Dendritic cell treated with granulocyte-macrophage colony-stimulating factor and Interleukin-4, amounts not matched to agents 40 ng/mL and 50 ng/mL, for 4 days (primary cell): ENCODE data around the gene ADGRG6.
A peak's percentile ranks its signal among the peaks of the same experiment; 100 is the strongest.

Source experiments
- H3K27ac Mint-ChIP-seq: one replicate; pipeline ENCODE4 v1.8.0; 2022; ENCODE audit warnings: mild to moderate bottlenecking, mixed read lengths
- H3K27me3 Mint-ChIP-seq: one replicate; pipeline ENCODE4 v1.8.0; 2022; ENCODE audit warnings: mild to moderate bottlenecking, mixed read lengths
- H3K36me3 Mint-ChIP-seq: one replicate; pipeline ENCODE4 v1.8.0; 2022; ENCODE audit warnings: low read depth, mixed read lengths
- H3K4me1 Mint-ChIP-seq: one replicate; pipeline ENCODE4 v1.8.0; 2022; ENCODE audit warnings: low read depth, mixed read lengths
- H3K4me3 Mint-ChIP-seq: one replicate; pipeline ENCODE4 v1.8.0; 2022; ENCODE audit warnings: mild to moderate bottlenecking, moderate library complexity, mixed read lengths
- H3K9me3 Mint-ChIP-seq: one replicate; pipeline ENCODE4 v1.8.0; 2022; ENCODE audit warnings: mixed read lengths
- intact Hi-C: fragments of 100-400 bp; cut with micrococcal nuclease; formaldehyde crosslinking; loops from one replicate; pipeline ENCODE4 v1.15.0; 2022

Gene ADGRG6

DNA sequence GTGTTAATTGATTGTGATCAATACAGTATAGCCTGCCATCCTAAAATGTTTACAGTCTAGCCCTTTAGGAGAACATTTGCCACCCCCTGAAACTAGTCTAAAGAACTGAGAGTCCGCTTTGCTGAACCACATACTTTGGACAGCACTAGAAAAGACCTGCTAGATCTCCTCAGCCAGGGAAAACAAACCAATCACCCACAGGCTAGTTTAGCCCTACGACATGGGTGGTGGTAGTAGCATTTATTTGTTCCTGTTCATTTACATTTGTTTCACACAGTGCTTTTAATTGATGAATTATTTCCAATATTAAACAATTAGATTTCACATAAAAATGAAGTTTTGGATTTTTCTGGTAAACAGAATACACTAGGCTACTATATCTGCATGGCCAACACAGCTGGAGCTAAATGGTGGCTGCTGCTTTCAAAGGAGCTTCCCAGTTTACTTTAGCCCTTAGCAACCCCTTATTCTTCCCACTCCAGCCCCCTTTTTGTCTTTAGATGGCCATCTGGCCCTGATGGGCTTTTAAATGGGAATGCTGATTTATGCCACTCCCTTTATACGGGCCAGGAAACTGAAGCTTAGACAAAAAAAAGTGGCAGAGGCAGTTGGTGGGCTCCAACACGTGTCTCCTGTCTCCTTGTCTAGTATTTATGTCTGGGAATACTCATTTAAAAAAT, 72.4 kb downstream of the ADGRG6 start:
- no peaks in the 10 kb centered on the region for H3K9me3 Mint-ChIP-seq
- H3K27ac Mint-ChIP-seq, result no peak overlapping the region
- intact Hi-C loops, result no loop called here
- H3K27me3 Mint-ChIP-seq, result no peaks in the 10 kb centered on the region
- peaks cover 21% of the 10 kb centered on the region for H3K4me1 Mint-ChIP-seq
- H3K4me3 Mint-ChIP-seq, result no peak overlapping the region
- H3K36me3 Mint-ChIP-seq, result no peaks in the 10 kb centered on the region

DNA sequence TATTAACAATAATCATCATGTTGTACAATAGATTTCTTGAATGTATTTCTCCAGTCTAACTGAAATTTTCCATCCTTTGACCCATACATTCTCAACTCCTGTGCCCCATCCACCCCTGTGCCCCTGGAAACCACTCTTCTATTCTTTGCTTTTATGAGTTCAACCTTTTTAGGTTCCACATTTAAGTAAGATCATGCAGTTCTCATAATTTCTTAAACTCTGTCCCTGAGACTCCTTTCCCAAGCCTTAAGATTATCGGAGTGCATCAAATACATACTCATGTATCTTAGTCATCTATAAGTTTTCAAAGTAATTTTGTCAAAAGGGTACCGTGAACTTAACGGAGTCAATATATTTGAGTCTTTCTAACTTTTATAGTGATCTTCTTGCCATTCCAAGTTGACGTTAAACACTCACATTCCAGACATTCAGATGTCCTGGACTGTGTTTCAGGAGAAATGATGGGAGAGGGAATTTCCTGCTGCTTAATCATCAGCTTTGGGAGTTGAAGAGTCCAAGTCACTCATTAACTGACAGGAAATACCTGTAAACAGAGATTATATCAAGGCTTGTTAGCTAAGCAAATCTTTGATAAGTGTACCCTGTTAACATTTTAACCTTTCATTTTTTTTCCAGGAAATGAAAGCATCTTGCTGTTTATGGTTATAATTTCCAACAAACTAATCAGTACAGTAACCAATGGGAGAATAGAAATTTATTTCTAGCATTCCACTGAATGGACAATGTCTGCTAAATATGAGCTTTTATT, 73.3 kb downstream of the ADGRG6 start:
- H3K4me1 Mint-ChIP-seq, result peaks cover 22% of the 10 kb centered on the region
- intact Hi-C loops, result no loop called here
- no peak overlapping the region for H3K27ac Mint-ChIP-seq
- no peaks in the 10 kb centered on the region for H3K27me3 Mint-ChIP-seq
- no peaks in the 10 kb centered on the region for H3K9me3 Mint-ChIP-seq
- no peak overlapping the region for H3K4me3 Mint-ChIP-seq
- H3K36me3 Mint-ChIP-seq, result no peaks in the 10 kb centered on the region

DNA sequence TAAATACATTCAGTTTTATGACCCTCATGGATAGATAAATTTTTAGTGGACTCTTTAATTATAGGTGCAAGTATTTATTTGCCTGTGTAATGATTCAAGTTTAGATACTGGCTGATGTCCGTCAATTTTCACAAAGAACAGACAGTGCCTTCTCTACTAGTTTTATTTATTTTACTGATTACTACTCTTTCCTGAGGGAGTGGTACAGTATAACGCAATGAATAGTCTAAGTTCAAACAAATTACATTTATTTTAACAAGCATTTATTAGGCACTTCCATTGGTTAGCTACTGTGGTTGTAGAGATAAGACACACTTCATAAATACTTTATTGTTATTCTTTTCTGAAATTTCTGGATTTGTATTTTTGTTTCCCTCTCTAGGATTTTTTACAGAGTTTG, 74.3 kb downstream of the ADGRG6 start:
- Mint-ChIP-seq H3K4me3 (no peak overlapping the region), H3K9me3 (no peaks in the 10 kb centered on the region), H3K4me1 (peaks cover 28% of the 10 kb centered on the region), H3K36me3 (no peaks in the 10 kb centered on the region), H3K27me3 (no peaks in the 10 kb centered on the region), H3K27ac (no peak overlapping the region)
- intact Hi-C loops, result no loop called here

DNA sequence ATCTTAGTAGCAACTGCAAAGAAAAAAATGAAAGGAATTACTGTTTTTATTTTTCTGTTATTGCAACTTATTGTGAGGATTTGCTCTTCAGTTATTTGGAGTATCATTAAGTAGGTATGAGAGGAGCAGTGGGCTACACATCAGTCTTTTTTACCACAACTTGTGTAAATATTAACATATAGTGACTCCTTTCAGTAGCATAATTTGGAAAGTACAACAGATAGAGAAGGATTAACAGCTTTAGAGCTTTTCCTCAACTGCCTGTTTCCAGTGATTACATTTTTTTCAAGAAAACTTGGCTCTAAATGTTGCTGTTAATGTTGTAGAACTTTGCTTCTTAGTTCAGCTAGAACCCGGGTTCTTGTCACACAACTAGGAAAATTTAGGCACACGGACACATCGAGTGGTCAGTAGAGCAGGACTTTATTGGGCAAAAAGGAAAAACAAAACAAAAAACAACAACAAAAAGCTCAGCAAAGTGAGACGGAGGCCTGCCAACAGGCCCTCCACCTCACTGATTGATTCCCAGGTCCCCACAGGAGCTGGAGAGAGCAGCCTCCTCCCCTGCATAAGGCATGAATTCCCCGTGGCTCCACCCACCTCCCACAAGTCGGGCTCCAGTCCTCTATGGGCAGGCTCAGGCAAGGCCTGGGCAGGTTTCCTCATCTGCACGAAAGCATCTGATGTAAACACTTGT, 75.1 kb downstream of the ADGRG6 start:
- Mint-ChIP-seq H3K4me3 (no peak overlapping the region), H3K36me3 (no peaks in the 10 kb centered on the region), H3K27ac (no peak overlapping the region), H3K27me3 (no peaks in the 10 kb centered on the region), H3K4me1 (peaks cover 28% of the 10 kb centered on the region), H3K9me3 (no peaks in the 10 kb centered on the region)
- intact Hi-C loops, result no loop called here

DNA sequence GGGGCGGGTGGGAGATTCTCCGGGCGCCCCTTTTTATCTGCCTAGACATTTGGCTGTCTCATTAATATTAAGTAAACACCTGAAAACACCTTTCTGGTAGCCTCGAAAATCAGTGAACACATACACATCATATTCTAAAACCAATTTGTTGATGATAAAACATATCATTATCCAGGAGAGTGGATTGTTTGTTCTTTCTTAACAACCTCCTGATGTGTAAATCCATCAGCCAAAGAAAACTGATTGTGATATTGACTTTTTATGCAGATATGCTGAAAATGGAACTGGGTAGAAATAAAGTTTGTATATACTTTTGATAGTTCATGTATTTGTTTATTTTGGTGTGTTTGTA, 75.7 kb downstream of the ADGRG6 start:
- H3K4me1 Mint-ChIP-seq, result peaks cover 28% of the 10 kb centered on the region
- H3K9me3 Mint-ChIP-seq, result no peaks in the 10 kb centered on the region
- no peaks in the 10 kb centered on the region for H3K27me3 Mint-ChIP-seq
- no peaks in the 10 kb centered on the region for H3K36me3 Mint-ChIP-seq
- no peak overlapping the region for H3K27ac Mint-ChIP-seq
- intact Hi-C loops, result no loop called here
- no peak overlapping the region for H3K4me3 Mint-ChIP-seq

DNA sequence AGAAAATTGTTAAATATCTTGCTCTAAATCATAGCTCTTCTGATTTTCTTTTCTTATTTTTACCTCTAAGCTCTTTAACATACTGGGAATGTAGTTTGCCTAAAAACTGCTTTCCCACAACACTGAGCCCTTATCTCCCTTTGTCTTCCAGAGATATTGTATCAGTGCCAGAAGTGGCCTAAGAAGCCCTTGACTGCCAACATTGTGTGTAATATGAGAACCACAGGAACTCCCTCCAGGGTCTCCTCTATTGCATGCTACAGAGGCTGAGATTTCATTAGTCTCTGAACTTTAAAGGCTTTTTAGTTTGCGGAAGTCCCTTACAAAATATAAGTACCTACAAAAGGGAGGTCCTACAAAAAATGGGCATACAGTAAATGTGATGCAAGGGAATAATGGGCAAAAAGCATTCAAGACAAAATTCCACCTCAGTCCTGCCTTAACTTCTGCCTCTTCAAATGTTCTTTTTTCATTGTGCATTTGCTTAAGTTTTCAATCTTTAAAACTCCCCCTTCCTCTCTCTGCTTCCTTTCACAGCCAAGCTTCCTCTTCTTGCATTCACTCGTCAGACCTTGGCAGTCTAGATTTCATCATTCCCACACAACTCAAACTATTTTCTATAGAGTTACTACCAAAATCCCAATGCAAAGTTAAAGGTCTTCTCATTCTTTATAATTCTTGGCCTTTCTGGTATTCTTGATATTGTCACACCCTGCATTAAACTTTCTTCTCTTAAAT, 76.5 kb downstream of the ADGRG6 start:
- Mint-ChIP-seq H3K4me1 (peaks cover 28% of the 10 kb centered on the region), H3K36me3 (no peaks in the 10 kb centered on the region), H3K27me3 (no peaks in the 10 kb centered on the region), H3K4me3 (no peak overlapping the region), H3K27ac (peak overlapping the region; percentile 15), H3K9me3 (no peaks in the 10 kb centered on the region)
- intact Hi-C loops, result no loop called here

DNA sequence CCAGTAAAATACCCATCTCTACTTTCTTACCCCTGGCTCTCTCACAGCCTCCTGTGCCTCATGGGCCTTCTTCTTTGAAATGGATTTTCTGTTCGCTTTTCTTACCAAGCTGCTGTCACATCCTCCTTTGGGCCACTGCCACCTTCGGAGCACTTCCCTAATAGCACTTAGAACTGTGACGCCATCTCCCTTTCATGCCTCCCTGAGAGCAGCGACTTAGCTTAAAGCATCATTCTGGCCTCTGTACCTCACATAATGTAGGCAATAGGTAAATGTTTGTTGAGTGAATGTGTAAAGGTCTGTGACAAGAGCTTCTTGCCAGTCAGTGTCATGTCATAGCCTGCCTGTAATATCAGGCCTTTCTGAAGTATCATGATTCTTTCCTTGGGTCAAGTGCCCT, 78.8 kb downstream of the ADGRG6 start:
- Mint-ChIP-seq H3K9me3 (no peaks in the 10 kb centered on the region), H3K4me1 (peaks cover 28% of the 10 kb centered on the region), H3K36me3 (no peaks in the 10 kb centered on the region), H3K27me3 (no peaks in the 10 kb centered on the region), H3K27ac (no peak overlapping the region), H3K4me3 (no peak overlapping the region)
- intact Hi-C loops, result no loop called here

DNA sequence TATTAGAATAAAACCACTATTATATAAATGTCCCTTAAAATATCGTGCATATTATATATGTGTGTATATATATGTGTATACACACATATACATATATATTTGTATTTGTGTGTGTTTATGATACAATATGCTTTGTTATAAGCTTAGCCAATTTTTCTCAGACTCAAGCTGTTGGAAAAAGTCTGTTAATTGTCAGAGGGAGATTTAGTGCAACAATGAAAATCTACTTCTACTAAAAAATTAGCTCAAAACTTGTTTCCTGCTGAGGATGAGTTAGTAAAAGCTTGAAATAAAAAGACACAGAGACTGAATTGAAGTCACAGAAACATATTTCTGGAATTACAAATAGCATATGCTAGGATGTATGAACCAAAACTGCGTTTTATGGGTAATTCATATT, 79.4 kb downstream of the ADGRG6 start:
- Mint-ChIP-seq H3K36me3 (no peaks in the 10 kb centered on the region), H3K9me3 (no peaks in the 10 kb centered on the region), H3K4me1 (peaks cover 28% of the 10 kb centered on the region), H3K27me3 (no peaks in the 10 kb centered on the region), H3K4me3 (no peak overlapping the region), H3K27ac (no peak overlapping the region)
- intact Hi-C loops, result no loop called here

DNA sequence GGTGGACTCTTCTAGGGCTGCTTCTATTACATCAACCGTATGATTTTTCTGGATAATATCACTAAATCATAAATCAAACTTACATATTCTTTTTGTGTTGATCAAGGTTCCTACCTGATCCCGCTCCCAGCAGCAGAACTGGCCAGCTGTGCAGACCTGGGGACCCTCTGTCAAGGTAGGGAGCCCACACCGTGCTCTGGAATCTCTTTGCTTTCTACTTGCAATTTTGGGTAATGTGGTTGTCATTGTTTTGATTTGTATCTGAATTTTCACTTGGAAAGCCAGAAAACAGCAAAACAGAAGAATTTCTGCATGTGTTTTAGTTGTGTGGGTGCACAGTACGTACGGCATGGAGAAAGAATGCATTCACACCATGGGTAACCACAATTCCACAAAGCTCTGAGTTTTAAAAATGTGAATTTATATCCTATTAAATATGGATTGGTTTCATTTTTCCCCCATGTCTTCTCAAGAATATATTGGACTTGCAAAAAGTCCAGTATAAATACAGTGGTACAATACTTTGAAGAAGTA, 80.1 kb downstream of the ADGRG6 start:
- Mint-ChIP-seq H3K4me1 (peaks cover 28% of the 10 kb centered on the region), H3K4me3 (no peak overlapping the region), H3K36me3 (no peaks in the 10 kb centered on the region), H3K27me3 (no peaks in the 10 kb centered on the region), H3K27ac (no peak overlapping the region), H3K9me3 (no peaks in the 10 kb centered on the region)
- intact Hi-C loops, result no loop called here

DNA sequence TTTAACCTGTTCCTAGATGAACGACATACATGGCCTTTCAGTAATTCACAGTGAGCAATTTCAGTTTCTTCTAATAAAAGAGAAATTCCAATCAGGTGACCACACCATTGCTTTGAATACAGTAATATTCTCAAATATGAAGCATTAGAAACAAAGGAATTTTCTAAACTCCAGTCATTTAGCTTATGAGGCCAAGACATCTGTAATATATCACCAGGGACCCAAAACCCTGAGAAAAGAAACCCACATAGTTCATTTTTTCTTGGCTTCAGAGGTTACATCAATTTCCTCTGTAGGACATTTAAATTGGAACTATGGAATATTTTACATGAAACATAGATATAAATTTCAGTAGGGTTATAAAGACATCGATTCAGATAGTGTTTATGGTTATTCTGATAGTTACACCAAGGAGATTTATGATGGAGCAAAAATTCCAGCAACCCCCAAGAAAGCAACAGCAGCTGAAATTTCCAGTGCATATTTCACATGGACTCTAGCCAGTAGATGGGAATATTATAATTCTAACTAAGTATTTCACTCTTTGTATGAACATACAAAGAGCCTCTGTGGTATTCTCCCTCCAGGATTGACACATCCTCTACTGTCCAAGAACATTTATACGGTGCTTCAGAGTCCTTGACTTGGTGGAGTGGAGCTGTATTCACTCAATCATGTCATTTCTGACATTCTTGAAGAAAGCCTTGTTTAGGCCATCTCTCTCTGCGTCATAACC, 82.9 kb downstream of the ADGRG6 start:
- no peak overlapping the region for H3K4me3 Mint-ChIP-seq
- H3K9me3 Mint-ChIP-seq, result no peaks in the 10 kb centered on the region
- intact Hi-C loops, result loop anchor here (5.0 kb wide), 1 partner anchor 87 kb away; no protein-coding TSS in a partner anchor
- no peaks in the 10 kb centered on the region for H3K36me3 Mint-ChIP-seq
- no peaks in the 10 kb centered on the region for H3K27me3 Mint-ChIP-seq
- peaks cover 6% of the 10 kb centered on the region for H3K4me1 Mint-ChIP-seq
- no peak overlapping the region for H3K27ac Mint-ChIP-seq

DNA sequence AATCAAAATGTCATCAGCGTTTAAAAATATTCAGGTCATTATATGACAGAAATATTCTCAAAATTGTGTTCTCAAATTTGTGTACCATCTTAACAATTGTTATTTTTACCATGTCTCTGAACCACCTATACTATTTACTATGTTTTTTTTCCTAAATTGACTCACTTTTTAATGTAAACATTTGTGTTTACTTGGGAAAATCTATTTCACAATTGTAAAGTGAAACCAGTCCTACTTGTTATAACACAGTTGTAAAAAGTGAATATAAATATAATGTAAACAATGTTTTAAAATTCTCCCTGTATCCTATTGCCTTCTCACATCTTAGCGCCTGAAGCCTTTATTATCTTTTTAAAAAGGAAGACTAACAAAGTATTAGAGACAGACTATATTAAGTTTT, 83.5 kb downstream of the ADGRG6 start:
- intact Hi-C loops, result loop anchor here (5.0 kb wide), 1 partner anchor 88 kb away; no protein-coding TSS in a partner anchor
- H3K27me3 Mint-ChIP-seq, result no peaks in the 10 kb centered on the region
- no peak overlapping the region for H3K4me3 Mint-ChIP-seq

DNA sequence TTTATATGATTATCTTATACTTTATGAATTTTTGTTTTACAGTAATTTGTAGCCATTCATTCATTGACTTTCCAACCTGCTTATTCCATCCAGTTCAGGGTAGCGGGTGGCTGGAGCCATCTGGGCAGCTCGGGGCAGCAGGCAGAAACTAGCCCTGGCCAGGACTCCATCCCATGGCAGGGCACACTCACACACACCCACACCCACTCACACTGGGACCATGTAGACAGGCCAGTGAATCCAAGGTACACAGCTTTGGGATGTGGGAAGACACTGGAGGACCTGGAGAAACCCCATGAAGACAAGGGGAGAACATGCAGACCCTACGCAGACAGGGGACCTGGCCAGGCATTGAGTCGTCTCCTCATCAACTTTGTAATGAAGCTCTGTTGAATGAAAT, 84.8 kb downstream of the ADGRG6 start:
- intact Hi-C loops, result loop anchor here (5.0 kb wide), 1 partner anchor 89 kb away; no protein-coding TSS in a partner anchor
- Mint-ChIP-seq H3K4me1 (no peaks in the 10 kb centered on the region), H3K36me3 (no peaks in the 10 kb centered on the region), H3K27ac (no peak overlapping the region), H3K27me3 (no peaks in the 10 kb centered on the region), H3K9me3 (no peaks in the 10 kb centered on the region), H3K4me3 (no peak overlapping the region)

More for the DNA sequence above, 83.5 kb downstream of the ADGRG6 start:
- H3K4me1 Mint-ChIP-seq, result peaks cover 4% of the 10 kb centered on the region
- no peaks in the 10 kb centered on the region for H3K9me3 Mint-ChIP-seq
- H3K36me3 Mint-ChIP-seq, result no peaks in the 10 kb centered on the region
- H3K27ac Mint-ChIP-seq, result no peak overlapping the region
